Mesendoderm (in vitro differentiated cells): ENCODE measurements around the gene SV2B.

Source experiments
- DNase-seq: peaks from one replicate; pipeline ENCODE4 v3.0.0; 2013
- H2AK5ac ChIP-seq: 2 replicates; pipeline ENCODE4 v1.6.1; 2013; ENCODE audit warnings: low read length, inconsistent platforms
- H2BK120ac ChIP-seq: 2 replicates; pipeline ENCODE4 v1.6.1; 2013; ENCODE audit warnings: low read depth, mild to moderate bottlenecking, low read length, moderate library complexity, mixed read lengths
- H2BK15ac ChIP-seq: replicated peaks from 2 replicates; pipeline ENCODE4 v1.6.1; 2013; ENCODE audit warnings: low read depth, mild to moderate bottlenecking, moderate library complexity
- H2BK5ac ChIP-seq: 2 replicates; pipeline ENCODE4 v1.6.1; 2013; ENCODE audit warnings: low read length, inconsistent platforms
- H3K18ac ChIP-seq: 2 replicates; pipeline ENCODE4 v1.6.1; 2013; ENCODE audit warnings: mild to moderate bottlenecking, low read length, mixed read lengths
- H3K23ac ChIP-seq: one replicate; pipeline ENCODE4 v1.6.1; 2013; ENCODE audit warnings: low read length
- H3K27ac ChIP-seq: 2 replicates; pipeline ENCODE4 v1.5.1; 2013; ENCODE audit warnings: low read depth, mild to moderate bottlenecking, inconsistent platforms, low read length, moderate library complexity
- H3K27me3 ChIP-seq: 2 replicates; pipeline ENCODE4 v1.6.1; 2013; ENCODE audit warnings: low read length, control low read depth, mild to moderate bottlenecking, inconsistent platforms; ENCODE audit not compliant: insufficient read depth, poor library complexity
- H3K36me3 ChIP-seq: 2 replicates; pipeline ENCODE4 v1.6.1; 2013; ENCODE audit warnings: low read length, inconsistent platforms; ENCODE audit not compliant: control insufficient read depth, insufficient read depth
- H3K4ac ChIP-seq: one replicate; pipeline ENCODE4 v1.6.1; 2013; ENCODE audit warnings: low read depth, mild to moderate bottlenecking, low read length, moderate library complexity
- H3K4me1 ChIP-seq: 2 replicates; pipeline ENCODE4 v1.6.1; 2013; ENCODE audit warnings: low read depth, low read length, inconsistent platforms; ENCODE audit not compliant: control insufficient read depth
- H3K4me2 ChIP-seq: 2 replicates; pipeline ENCODE4 v1.6.1; 2013; ENCODE audit warnings: low read length
- H3K4me3 ChIP-seq: 2 replicates; pipeline ENCODE4 v1.5.1; 2013; ENCODE audit warnings: mild to moderate bottlenecking, low read length
- H3K56ac ChIP-seq: one replicate; pipeline ENCODE4 v1.6.1; 2013; ENCODE audit warnings: low read length
- H3K79me1 ChIP-seq: 2 replicates; pipeline ENCODE4 v1.6.1; 2013; ENCODE audit warnings: low read length, inconsistent platforms
- H3K79me2 ChIP-seq: 2 replicates; pipeline ENCODE4 v1.6.1; 2013; ENCODE audit warnings: mild to moderate bottlenecking, low read length; ENCODE audit not compliant: control insufficient read depth, insufficient read depth
- H3K9ac ChIP-seq: 2 replicates; pipeline ENCODE4 v1.6.1; 2013; ENCODE audit warnings: low read length, inconsistent platforms
- H4K5ac ChIP-seq: one replicate; pipeline ENCODE4 v1.6.1; 2013; ENCODE audit warnings: low read length
- H4K8ac ChIP-seq: one replicate; pipeline ENCODE4 v1.6.1; 2013; ENCODE audit warnings: low read depth, mild to moderate bottlenecking, control low read depth, low read length, moderate library complexity
- WGBS: extraction: QIAGEN DNeasy Blood & Tissue Kit; methylation state at CpG from one replicate; pipeline ENCODE4 v1.1.7; 2013; ENCODE audit warnings: low lambda C conversion rate, missing lambda C conversion rate; ENCODE audit not compliant: insufficient coverage; ENCODE audit errors: extremely low coverage; 5-methylcytosine and 5-hydroxymethylcytosine counted together

SV2B gene

DNA sequence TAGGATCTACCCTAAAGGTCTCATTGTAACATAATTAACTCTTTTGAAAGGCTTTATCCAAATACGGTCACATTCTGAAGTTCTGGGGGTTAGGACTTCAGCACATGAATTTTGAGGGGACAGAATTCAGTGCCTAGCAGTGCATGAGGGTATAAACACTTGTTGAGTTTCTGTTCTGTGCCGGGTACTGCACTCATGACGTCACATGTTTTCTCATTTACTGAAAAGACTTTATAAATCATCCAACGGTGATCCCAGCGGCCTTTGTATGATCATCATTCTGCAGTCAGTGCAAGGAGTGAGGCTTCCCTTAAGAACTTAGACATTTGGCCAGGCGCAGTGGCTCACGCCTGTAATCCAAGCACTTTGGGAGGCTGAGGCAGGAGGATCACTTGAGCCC lies 25.1 kb downstream of the SV2B start:
- H3K4me1 ChIP-seq = peaks cover 2% of the 10 kb centered on the region

DNA sequence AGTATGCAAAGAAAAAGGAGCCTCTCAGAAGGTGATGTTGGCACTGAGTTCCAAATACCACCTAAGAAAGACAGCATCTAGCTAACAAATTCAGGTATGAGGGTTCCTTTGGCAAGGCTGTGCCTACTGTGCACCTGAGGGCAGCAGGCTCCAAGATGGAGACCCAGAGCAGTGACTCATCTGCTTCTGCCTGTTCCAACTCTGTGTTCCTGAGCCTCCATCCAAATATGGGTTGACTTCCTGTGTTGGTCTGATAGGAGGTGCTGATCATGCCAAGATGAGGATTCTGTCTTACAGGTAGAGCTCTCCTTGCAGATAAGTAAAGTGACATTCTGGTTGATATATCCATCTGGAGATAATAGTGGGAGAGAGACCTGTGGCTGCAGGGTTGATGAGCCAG lies 26.0 kb downstream of the SV2B start:
- Histone ChIP-seq H3K79me1 (no peaks in the 10 kb centered on the region), H3K27ac (no peak overlapping the region), H2BK15ac (no peak overlapping the region), H2BK5ac (no peak overlapping the region), H3K9ac (no peak overlapping the region), H3K27me3 (no peaks in the 10 kb centered on the region), H2AK5ac (no peak overlapping the region), H3K4me1 (peaks cover 2% of the 10 kb centered on the region), H3K79me2 (no peaks in the 10 kb centered on the region), H3K18ac (no peak overlapping the region), H3K56ac (no peak overlapping the region), H4K8ac (no peak overlapping the region), H2BK120ac (no peak overlapping the region), H3K36me3 (no peaks in the 10 kb centered on the region), H4K5ac (no peak overlapping the region), H3K4me3 (no peak overlapping the region), H3K4me2 (no peak overlapping the region), H3K23ac (no peak overlapping the region), H3K4ac (no peak overlapping the region)
- DNase-seq = peak; percentile 14

More for the DNA sequence above, 25.1 kb downstream of the SV2B start:
- no peak overlapping the region for H2BK120ac ChIP-seq
- no peak for DNase-seq
- H3K18ac ChIP-seq = no peak overlapping the region
- no peaks in the 10 kb centered on the region for H3K79me1 ChIP-seq
- no peak overlapping the region for H4K5ac ChIP-seq
- H3K23ac ChIP-seq = no peak overlapping the region
- H2BK15ac ChIP-seq = no peak overlapping the region
- H4K8ac ChIP-seq = no peak overlapping the region
- no peak overlapping the region for H3K56ac ChIP-seq
- no peak overlapping the region for H3K4me2 ChIP-seq
- H2BK5ac ChIP-seq = no peak overlapping the region
- H3K36me3 ChIP-seq = no peaks in the 10 kb centered on the region
- H3K79me2 ChIP-seq = no peaks in the 10 kb centered on the region
- no peak overlapping the region for H3K4ac ChIP-seq
- no peak overlapping the region for H3K4me3 ChIP-seq
- H2AK5ac ChIP-seq = no peak overlapping the region
- no peak overlapping the region for H3K27ac ChIP-seq
- H3K27me3 ChIP-seq = no peaks in the 10 kb centered on the region
- no peak overlapping the region for H3K9ac ChIP-seq
- WGBS = no CpG with 5 or more reads among the region's 7 CpGs

DNA sequence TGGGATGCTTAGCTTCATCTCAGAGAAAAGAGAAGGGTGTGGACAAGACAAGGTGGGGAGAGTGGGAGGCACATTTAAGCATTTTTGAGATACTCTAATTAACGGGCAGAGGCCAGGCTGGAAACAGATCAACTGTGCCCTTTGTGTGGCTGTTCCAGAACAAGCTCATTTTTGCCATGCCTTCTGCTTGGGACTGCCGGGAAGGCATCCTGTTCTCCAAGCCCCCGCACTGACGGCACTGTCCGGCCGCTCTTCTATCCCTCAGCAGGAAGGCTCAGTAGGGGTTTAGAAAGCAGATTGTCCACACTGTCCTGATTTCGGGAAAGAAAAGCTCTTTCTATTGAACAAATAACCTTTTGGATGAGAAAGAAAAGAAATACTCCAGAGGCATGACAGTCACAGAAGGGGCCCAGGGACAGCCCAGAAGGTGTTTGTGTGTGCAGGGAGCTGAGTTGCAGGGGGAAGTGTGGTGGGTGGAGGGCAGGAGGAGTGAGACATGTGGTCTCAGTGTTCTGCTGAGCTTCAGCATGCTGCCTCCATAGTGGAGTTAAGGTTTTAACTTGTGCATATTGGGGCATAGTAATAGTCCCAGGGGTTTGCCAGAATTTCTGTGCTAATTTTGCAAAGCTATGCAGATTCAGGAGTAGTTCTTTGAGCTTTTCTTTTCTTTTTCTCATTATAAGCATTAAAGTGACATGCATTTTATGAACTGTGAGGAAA lies 27.3 kb downstream of the SV2B start:
- H3K4me2 ChIP-seq = no peak overlapping the region
- no peaks in the 10 kb centered on the region for H3K36me3 ChIP-seq
- no peak overlapping the region for H4K8ac ChIP-seq
- H3K56ac ChIP-seq = no peak overlapping the region
- no peak overlapping the region for H2BK120ac ChIP-seq
- no peak overlapping the region for H3K27ac ChIP-seq
- no peak overlapping the region for H3K4ac ChIP-seq
- WGBS = no CpG with 5 or more reads among the region's 7 CpGs
- H3K18ac ChIP-seq = no peak overlapping the region
- no peak overlapping the region for H3K4me3 ChIP-seq
- no peak for DNase-seq
- H4K5ac ChIP-seq = no peak overlapping the region
- H3K27me3 ChIP-seq = no peaks in the 10 kb centered on the region
- H3K9ac ChIP-seq = no peak overlapping the region
- H2BK15ac ChIP-seq = no peak overlapping the region
- H3K23ac ChIP-seq = no peak overlapping the region
- H3K79me1 ChIP-seq = no peaks in the 10 kb centered on the region
- H3K4me1 ChIP-seq = peaks cover 2% of the 10 kb centered on the region
- H2BK5ac ChIP-seq = no peak overlapping the region
- H3K79me2 ChIP-seq = no peaks in the 10 kb centered on the region
- no peak overlapping the region for H2AK5ac ChIP-seq

DNA sequence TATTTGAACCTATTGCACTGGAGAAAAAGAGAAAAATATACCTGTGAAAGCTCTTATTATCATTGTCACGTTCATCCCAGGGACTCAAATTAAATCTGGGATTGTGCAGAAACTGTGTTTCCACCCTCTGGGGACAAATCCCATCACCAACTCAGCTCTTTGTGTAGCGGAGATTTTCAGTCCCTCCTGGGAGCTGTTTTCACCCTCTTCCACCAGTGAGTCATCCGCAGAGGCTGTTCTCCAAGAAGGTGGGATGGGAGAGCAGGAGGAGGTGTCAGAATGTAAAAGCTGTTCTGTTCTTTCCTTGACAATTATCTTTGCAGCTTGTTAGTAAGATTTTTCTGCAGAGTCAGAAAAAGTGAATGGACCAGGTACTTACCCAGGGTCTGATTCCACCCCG lies 28.0 kb downstream of the SV2B start:
- Histone ChIP-seq H4K8ac (no peak overlapping the region), H3K4me3 (no peak overlapping the region), H3K4me1 (peaks cover 2% of the 10 kb centered on the region), H2BK120ac (no peak overlapping the region), H3K4me2 (no peak overlapping the region), H4K5ac (no peak overlapping the region), H3K27me3 (no peaks in the 10 kb centered on the region), H2BK15ac (no peak overlapping the region), H3K23ac (no peak overlapping the region), H3K79me1 (no peaks in the 10 kb centered on the region), H3K27ac (no peak overlapping the region), H3K9ac (no peak overlapping the region), H3K36me3 (no peaks in the 10 kb centered on the region), H3K79me2 (no peaks in the 10 kb centered on the region), H3K18ac (no peak overlapping the region), H2AK5ac (no peak overlapping the region), H2BK5ac (no peak overlapping the region), H3K56ac (no peak overlapping the region), H3K4ac (no peak overlapping the region)
- no CpG with 5 or more reads among the region's 4 CpGs for WGBS
- DNase-seq = peak; percentile 36

DNA sequence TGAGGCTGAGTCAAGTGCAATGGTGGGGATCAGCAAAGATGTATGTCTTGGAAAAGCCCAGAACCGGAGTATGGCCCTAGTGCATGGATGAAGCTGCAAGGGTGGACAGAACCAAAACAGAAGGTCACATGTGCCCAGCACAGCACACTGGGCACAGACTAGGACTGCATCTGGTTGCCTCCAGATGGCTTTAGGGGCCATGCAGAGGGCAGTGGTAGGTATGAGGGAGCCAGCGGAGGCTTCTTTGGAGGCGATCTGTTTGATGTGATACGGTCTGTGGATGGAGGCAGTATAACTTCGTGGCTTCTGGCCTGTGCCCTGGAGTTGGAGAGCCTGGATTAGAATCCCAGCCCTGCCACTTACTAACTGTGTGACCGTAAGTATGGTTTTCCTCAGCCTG lies 29.4 kb downstream of the SV2B start:
- Histone ChIP-seq H3K56ac (no peak overlapping the region), H3K4me1 (peaks cover 2% of the 10 kb centered on the region), H3K9ac (no peak overlapping the region), H2BK120ac (no peak overlapping the region), H3K79me2 (no peaks in the 10 kb centered on the region), H3K27ac (no peak overlapping the region), H2AK5ac (no peak overlapping the region), H3K79me1 (no peaks in the 10 kb centered on the region), H4K8ac (no peak overlapping the region), H3K4me2 (no peak overlapping the region), H2BK5ac (no peak overlapping the region), H3K27me3 (no peaks in the 10 kb centered on the region), H3K23ac (no peak overlapping the region), H3K18ac (no peak overlapping the region), H4K5ac (no peak overlapping the region), H3K4me3 (no peak overlapping the region), H3K4ac (no peak overlapping the region), H2BK15ac (no peak overlapping the region), H3K36me3 (no peaks in the 10 kb centered on the region)
- no peak for DNase-seq
- no CpG with 5 or more reads among the region's 6 CpGs for WGBS

DNA sequence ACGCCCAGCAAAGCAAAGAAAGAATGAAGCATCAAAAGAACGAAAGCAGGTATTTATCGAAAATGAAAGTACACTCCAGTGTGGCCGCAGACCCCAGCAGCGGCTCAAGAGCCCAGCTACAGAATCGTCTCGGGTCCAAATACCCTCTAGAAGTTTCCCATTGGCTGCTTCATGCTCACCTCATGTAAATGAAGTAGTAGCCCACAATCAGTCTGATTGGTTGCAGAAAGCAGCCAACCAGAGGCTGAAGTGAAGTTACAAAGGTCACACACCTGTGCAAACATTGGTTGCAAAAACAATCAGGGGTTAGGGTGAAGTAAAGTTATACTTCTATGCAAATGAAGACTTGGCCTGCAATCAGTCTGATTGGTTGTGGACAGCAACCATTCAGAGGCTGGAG lies 32.0 kb downstream of the SV2B start:
- H3K23ac ChIP-seq = no peak overlapping the region
- peaks cover 2% of the 10 kb centered on the region for H3K4me1 ChIP-seq
- no peak overlapping the region for H2BK120ac ChIP-seq
- no peak overlapping the region for H3K56ac ChIP-seq
- no peak overlapping the region for H4K8ac ChIP-seq
- no peaks in the 10 kb centered on the region for H3K79me2 ChIP-seq
- H3K9ac ChIP-seq = no peak overlapping the region
- no peak overlapping the region for H4K5ac ChIP-seq
- no peak overlapping the region for H3K4me2 ChIP-seq
- H3K36me3 ChIP-seq = no peaks in the 10 kb centered on the region
- H3K4ac ChIP-seq = no peak overlapping the region
- no peaks in the 10 kb centered on the region for H3K27me3 ChIP-seq
- no peak for DNase-seq
- H3K4me3 ChIP-seq = no peak overlapping the region
- no peak overlapping the region for H3K18ac ChIP-seq
- no peak overlapping the region for H2BK15ac ChIP-seq
- no peak overlapping the region for H2BK5ac ChIP-seq
- no peak overlapping the region for H3K27ac ChIP-seq
- no CpG with 5 or more reads among the region's 7 CpGs for WGBS
- no peaks in the 10 kb centered on the region for H3K79me1 ChIP-seq
- H2AK5ac ChIP-seq = no peak overlapping the region
